ENCODE data around the gene PPP2R5C.
"Not testable (repeated sequence)": the region's sequence is repeated elsewhere in the genome, so short reads cannot be mapped to it uniquely, and the experiment has no call there.

PPP2R5C gene

DNA sequence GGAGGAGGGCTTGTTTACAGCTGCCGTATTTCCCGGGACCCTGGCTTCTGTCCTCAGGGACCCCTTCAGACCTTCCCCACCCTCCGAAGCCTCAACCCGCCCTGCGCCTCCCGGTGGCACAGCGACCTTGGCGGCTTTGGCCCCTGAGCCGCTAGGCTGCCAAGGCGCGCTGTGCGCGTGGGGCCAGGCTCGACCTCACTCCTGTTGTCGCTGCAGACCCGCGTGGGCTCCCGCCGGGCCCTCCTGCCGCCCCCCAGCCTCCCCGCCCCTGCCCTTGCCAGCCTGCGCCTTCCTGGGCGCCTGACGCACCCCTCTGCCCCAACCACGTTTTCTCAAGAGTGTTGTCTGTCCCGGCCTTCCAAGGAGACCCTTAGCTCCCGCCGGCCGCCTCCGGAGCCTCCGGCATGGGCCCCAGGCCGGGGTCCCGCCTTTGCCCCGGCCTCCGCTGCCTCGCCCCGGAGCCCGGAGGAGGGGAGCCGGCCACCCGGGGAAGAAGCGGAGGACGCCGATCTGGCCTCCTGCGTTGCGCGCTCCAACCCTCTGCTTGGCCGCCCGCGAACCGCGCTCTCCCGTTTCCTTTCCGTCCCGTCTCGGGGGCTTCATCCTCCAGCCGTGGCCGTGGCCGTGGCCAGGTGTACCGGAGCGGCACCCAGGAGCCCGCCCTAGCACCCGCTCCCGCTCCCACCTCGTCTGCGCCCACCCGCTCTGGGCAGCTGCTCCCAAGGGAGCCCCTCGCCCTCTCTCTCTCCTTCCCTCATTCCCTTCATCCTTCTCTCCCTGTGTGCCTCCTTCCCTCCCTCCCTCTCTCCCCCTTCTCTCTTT, 19.9 kb downstream of the PPP2R5C start:
- DNase-seq (ENCODE audit: low read depth, low spot score), result no peak

DNA sequence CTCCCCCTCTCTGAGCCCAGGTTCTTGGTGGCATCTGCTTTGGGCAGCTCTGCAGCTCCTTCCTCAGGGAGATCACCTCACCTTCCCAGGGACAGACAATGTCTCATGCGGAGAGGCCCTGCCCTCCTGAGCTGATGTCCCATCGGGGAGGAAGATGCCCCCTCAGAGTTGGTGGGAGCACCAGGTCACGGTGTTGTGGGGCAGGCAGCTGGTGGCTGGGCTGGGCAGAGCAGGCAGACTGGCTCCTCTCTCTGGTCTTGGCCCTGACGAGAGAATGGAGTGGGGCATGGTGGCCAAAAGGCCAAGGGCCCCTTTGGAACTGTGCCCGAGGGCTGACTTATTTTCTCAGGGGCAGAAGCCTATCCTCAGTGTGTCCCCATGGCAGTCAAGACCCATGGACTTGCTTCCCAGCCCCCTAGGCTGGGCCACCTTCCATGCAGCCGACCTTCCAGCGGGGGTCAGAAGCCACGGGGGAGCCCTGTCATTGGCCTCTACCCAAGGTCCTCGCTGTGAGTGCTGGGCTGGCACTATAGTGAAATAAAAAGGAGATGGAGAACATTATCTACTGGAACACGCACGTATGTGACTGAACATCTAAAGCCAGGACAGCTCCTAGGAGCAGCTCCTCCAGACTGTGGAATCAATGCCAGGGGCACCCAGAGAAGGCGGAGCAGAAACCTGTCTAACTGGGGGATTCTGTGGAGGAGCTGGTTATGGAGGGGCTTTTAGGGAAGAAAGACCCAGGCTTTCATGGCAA, 21.9 kb downstream of the PPP2R5C start:
- no peak for DNase-seq (ENCODE audit: low read depth, low spot score)

DNA sequence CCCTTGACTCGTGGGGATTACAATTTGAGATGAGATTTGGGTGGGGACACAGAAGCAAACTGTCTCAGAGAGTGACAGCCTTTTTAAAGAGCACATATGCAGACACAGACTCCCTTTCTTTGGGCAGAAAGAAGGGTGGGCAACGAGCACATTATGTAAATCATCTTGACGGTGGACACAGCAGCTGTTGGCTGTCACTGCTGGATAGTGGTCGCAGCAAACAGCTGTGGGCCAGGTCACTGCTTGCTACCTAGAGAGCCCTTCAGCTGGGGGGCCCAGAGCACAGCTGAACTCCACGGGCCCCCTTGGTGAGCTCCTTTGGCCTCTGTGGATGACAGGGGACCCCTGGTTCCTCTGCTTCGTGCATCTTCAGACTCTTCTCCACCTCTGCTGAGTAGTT, 23.1 kb downstream of the PPP2R5C start:
- DNase-seq (ENCODE audit: low read depth, low spot score), result no peak

DNA sequence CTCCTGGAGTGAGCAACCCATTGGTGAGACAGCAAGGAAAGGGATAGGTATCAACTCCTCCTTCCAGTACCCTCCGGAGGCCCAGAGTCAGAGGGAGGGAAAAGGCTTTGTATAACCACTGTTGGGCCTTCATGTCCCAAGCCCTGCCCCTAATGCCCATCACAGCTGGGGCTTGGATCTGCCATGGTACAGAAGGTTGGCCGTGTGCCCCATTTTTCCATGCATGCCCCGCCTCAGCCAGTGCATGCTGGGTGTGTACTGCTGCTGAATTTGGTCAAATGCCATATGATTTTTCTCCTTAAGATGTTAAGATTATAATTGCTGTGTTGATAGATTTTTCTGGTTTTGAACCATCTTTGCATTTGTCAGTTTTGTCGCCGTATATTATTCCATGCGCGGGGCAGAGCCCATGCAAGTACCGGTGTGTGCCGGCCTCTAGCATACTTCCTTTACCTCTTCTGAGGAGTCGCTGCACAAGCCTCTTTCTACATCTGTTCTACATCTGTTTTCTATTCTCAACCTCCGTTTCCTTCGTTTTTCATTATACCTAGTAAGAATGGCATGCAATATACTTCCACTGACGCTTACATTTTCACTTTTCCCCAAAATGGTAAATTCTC, 26.6 kb downstream of the PPP2R5C start:
- no peak for DNase-seq (ENCODE audit: low read depth, low spot score)

DNA sequence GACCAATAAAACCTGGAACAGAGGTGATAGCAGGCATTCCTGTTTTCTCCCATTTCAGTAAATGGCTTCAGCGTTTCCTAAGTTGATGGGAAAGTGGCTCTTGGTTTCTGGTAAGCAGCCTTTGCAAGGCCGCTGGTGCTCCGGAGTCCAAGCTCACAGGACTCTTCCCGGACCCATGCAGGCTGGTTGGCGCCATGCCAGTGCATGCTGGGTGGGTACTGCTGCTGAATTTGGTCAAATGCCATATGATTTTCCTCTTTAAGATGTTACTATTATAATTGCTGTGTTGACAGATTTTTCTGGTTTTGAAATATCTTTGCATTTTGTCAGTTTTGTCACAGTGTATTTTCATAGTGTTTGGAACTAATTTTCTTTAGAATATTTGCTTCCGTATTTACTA, 27.7 kb downstream of the PPP2R5C start:
- no peak for DNase-seq (ENCODE audit: low read depth, low spot score)

DNA sequence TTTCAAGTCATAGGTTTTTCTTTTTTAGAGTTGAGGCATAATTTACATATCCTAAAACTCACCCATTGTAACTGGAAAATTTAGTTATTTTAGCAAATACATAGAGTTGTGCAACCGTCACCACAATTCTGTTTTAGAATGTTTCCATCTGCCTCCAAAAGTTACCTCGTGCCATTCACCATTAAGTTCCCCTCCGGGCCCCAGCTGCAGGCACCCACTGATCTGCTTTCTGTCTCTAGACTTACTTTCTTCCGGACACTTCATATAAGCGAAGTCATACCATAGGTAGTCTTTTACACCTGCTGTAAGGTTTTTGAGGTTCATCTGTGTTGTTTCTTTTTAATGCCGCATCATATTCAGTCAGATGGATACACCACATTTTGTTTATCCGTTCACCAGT, 28.7 kb downstream of the PPP2R5C start:
- DNase-seq (ENCODE audit: low read depth, low spot score), result no peak

DNA sequence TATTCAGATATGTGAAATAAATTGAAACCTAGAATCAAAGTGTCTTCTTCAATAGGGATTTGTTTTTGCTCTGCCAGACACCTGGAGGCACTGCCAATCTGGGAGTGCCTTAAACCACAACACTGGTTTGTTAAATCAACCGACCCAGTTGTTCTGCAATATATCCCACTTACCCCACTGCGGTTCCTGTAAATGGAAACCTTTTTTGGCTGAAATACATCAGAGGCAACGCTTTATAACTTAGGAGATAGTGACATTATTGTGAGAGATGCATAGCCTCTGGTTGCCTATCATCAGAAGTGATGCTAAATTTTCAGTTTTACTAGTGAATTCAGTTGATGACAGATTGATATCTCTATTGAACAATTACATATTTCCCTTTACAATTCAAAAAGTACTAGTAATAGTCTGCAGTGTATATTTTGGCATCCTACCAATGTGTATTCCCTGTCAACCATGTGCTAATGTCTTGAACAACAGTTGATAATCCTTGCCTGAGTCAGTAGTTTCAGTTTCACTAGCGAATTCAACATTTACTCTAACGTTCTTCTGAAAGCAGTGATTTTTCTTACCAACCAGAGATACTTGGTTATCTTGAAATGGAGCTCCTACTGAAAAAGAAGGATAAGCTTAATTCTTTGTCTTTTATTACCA, 30.5 kb downstream of the PPP2R5C start:
- DNase-seq (ENCODE audit: low read depth, low spot score), result no peak

DNA sequence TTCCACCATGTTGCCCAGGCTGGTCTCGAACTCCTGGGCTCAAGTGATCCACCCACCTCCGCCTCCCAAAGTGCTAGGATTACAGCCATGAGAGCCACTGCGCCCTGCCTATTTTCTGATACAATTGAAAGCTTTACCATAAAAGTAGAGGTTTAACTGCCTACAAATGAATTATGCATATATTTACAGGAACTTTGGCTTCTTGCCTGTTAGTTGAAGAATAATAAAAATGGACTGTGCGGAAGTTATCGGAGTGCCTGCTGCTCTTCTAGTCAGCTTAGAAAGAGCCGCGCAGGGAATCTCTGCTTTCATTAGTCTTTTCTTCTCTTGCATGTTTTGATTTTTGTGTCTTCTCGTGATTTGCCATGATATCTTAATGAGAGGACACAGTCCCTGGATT, 34.5 kb downstream of the PPP2R5C start:
- no peak for DNase-seq (ENCODE audit: low read depth, low spot score)

DNA sequence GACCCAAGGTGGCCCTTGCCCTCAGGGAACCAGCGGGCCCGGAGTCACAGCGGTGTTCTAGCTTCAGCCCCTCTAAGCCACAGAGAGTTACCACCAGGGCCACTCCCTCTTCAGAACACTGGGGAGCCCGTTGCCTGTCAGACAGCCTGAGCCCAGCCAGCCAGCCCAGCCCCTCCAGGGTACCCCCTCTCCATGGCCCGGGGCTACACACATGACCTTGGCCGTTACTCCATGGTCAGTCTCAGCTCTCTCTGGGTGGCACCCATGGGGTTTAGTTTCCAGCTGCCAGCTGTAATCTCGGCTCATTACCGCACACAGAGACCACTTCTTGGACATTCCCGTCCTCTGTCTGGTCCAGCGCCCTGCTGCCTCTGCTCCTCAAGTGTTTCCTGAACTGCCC, 35.0 kb downstream of the PPP2R5C start:
- DNase-seq (ENCODE audit: low read depth, low spot score), result no peak

DNA sequence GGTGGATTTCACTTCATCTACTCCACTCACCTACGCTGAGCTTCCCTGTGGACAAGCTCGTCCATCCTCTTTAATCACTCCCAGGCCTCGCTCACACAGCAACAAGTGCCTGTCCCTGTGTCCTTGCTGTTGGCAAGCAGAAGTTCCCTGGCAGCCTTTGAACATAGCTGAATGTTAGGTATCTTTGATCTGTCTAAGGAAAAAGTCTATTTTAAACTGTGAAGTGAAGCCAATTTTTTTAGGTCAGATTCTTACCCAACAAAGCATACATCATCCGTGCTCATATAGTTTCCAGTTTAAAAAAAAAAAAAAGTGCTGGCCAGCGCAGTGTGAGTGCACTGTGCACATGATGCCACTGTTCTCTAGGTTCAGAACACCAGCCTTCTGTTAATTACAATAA, 36.3 kb downstream of the PPP2R5C start:
- no peak for DNase-seq (ENCODE audit: low read depth, low spot score)

DNA sequence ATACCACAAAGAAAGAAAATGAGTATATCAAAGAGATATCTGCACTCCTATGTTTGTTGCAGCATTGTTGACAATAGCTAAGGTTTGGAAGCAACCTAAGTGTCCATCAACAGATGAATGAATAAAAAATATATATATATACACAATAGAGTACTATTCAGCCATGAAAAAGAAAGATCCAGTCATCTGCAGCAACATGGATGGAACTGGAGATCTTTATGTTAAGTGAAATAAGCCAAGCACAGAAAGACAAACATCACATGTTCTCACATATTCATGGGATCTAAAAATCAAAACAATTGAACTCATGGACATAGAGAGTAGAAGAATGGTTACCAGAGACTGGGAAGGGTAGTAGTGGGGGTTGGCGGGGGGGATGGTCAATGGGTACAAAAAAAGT, 42.9 kb downstream of the PPP2R5C start:
- DNase-seq (ENCODE audit: low read depth, low spot score), result not testable (repeated sequence)

DNA sequence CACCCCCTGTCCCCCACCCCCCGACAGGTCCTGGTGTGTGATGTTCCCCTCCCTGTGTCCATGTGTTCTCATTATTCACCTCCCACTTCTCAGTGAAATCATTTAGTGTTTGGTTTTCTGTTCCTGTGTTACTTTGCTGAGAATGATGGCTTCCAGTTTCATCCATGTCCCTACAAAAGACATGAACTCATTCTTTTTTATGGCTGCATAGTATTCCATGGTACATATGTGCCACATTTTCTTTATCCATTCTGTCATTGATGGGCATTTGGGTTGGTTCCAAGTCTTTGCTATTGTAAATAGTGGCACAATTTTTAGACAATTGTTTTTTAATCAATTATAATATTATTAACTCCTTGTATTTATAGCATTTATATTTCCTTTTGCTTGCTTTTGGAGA, 44.7 kb downstream of the PPP2R5C start:
- not testable (repeated sequence) for DNase-seq (ENCODE audit: low read depth, low spot score)

DNA sequence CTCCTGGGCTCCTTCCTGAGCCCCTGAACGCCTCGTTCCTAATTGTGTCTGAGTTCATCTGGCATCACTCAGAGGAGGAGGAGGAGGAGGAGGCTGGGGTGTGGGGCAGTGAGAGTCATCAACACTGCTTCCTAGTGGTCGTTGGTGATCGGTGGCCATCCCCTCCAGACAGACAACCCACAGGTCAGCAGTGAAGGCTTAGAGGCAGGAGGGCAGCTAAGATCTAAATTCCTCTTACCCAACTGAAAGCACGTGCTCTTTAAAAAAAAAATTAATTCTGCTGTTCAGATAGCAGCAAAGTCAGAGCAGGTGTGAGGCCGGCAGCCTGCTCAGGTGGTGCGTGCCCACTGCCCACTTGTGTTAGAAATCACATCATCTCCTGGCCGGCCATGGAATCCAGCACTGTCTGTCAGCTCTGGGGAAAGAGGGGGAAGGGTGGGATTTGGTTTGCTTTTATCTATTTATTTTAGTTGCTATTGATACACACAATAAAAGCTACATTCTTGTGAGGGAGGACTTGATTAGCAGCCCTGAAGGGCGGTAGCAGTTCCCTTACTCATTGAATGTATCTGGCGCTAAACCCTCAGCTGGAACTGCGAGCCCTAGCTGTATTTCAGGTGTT, 46.6 kb downstream of the PPP2R5C start:
- DNase-seq (ENCODE audit: low read depth, low spot score), result no peak

DNA sequence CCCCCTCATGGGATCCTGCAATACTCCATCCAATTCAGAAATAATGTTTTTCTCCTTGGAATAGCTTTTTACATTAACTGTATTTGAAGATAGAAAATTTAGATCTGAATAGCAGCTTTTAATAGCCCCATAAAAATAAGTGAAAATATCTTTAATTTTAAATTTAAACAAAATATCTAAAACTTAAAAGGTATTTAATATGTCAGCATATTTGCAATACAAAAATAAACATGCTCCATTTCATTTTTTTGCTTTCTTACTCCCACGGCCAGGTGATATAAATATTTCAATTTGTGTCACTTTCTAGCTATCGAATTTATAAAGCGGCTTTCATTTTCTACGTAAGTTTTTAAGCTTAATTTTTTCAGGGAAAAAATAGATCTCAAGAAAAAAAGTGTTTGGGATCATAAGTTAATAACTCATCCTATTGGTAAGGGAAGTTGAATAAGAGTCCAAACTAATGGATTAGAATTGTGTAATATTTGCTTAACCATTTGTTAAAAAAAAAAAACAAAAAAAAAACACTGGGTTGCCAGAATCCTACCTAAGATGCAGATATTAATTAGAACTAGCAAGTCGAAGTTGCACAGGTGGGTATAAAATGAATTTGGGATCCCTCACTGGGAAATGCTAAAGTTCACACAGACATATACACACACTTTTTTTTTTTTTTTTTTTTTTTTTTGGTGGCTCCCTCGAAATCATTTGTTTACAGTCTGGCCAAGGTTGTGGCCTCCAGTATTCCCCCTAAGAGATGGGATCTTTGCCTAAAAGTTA, 47.6 kb downstream of the PPP2R5C start:
- no peak for DNase-seq (ENCODE audit: low read depth, low spot score)

DNA sequence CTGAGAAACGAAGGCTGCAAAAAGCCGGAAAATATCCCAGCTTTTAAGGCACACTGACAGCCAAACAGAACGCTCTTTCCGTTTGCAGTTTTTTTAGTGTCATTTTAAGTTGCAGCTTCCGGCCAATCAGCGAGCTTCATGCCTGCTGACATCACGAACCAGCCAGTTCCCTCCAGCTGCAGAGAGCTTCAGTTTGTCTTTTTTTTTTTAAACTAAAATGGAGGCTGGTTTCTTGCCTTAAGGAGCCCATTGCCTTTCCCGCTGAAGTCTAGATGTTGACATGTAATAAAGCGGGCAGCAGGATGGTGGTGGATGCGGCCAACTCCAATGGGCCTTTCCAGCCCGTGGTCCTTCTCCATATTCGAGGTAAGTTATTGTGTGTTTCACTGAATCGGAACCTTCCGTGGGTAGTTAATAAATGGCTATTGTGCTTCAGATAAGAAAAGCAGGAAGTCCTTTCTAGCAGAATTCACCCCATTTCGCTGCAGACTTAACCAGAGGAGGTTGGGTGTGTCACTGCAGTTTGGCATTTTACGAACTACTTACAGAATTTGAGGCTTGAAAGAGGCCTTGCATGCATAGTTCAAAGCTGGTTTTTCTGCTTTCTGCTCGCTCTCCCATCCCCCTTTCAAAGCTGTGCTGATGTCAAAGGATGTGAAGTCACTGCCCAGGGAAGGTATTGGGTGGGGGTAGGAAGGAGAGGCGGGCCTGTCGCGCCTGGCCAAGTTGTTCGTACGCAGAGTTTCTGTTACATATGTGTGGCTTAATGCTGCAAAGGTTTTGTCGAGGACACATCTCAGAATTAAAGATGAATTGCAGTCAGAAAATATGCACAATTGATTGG, 48.4 kb downstream of the PPP2R5C start:
- DNase-seq (ENCODE audit: low read depth, low spot score), result peak; percentile 87

DNA sequence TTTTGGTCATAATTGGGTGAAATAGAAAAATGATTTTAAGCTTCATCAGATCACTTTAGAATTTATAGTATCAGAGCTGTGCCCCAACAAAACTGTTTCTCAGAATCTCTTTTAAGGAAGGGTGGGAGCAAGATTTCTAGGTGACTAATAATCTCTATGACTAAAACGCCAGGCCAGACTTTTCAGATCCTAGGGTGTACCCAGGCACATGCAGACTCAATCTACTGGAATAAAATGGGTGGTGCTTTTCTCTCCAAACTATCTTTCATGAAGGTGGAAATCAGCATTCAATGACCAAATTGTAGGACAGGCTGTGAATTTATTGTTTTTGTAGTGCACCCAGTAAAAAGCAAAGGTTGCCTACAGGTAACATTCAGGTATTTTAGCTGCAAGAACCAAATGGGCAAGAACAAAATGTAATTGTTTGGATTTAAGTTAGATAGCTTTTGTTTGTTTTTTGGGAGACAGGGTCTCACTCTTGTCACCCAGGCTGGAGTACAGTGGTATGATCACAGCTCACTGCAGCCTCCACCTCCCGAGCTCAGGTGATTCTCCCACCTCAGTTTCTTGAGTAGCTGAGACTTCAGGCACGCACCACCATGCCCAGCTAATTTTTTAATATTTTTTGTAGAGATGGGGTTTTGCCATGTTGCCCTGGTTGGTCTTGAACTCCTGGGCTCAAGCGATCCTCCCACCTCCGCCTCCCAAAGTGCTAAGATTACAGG, 49.5 kb downstream of the PPP2R5C start:
- DNase-seq (ENCODE audit: low read depth, low spot score), result no peak

DNA sequence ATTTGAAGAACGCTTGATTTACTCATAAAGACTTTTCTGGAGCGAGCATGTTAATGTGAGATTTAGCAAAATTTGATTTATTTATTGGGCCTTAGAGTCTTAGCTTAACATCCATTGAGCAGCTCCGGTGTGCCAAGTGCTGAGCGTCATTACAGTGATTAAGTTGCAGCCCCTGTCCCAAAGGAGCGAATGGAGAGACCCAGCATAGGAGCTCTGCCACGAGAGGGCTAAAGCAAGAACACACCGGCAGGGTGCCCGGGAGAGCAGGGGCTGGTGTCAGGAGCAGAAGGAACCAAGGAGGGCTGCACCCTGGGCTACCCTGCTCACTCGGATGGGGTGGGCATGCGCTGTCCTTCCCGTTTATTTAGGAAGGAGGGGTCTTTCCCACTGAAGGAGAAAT, 50.6 kb downstream of the PPP2R5C start:
- no peak for DNase-seq (ENCODE audit: low read depth, low spot score)

DNA sequence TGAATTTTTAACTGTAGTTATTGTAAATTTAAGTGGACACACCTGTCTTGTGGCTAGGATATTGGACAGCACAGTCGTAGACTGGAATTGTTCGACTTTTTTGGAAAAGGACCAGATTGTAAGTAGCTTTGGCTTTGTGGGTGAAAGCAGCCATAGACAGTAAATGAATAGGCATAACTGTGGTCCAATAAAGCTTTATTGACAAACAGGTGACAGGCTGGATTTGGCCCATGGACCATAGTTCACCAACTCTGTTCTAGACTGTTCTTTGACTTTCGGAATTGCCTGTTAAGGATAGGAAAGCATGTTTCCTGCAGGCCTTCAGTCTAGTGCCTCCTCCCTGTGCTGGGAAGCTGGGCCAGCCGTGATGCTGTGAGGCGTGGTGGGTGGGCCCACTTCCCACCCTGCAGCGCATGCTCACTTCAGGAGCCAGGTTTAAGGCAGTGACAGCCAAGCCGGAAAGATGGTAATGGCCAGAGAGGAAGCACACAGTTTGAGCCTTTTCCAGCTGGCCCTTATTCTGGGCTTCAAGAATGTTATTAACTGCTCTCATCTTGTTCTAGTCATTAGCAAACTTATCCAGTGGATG, 51.8 kb downstream of the PPP2R5C start:
- no peak for DNase-seq (ENCODE audit: low read depth, low spot score)

DNA sequence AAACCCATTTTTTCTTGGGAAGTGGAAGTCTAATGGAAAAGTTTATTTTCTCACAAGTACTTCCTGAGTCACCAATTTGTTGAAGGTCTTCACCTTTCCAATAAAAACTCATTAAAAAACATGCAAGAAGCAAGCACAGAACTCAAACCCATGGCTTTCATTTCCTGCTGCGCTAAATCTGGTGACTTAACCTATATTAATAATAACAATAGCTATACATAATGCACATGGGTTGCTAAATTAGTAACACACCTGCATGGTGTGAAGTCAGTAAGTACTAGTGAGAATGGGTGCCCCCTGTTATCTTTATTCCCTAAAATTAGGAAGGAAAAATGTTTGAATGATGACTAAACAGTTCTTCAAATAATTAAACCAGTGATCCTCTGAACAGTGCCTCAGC, 52.3 kb downstream of the PPP2R5C start:
- DNase-seq (ENCODE audit: low read depth, low spot score), result no peak
